H1 (cell line): ENCODE data around the gene SLC26A8. TPM values are rescaled to one million over a fixed set of nuclear protein-coding genes. Genes with fewer than 3 reads are reported as not detected.

Experiments used
- CBX5 ChIP-seq: fragments of 300-800, 300-1000 bp; sonication (generic); IDR thresholded peaks from 2 replicates; pipeline ENCODE4 v1.7.1; 2016; ENCODE audit warnings: antibody characterized with exemption, low read length, low read depth
- CHD1 ChIP-seq: IDR thresholded peaks from 2 replicates; pipeline ENCODE4 v1.6.1; 2012; ENCODE audit warnings: low read depth, low read length, improper control_type of control experiment
- GABPA ChIP-seq: IDR thresholded peaks from 2 replicates; pipeline ENCODE4 v1.6.1; 2011; ENCODE audit warnings: mild to moderate bottlenecking, low read length, moderate library complexity, borderline replicate concordance; ENCODE audit not compliant: insufficient read depth
- POLR2AphosphoS5 ChIP-seq: IDR thresholded peaks from 2 replicates; pipeline ENCODE4 v1.6.1; 2011; ENCODE audit warnings: low read depth, low read length
- SIX5 ChIP-seq: IDR thresholded peaks from 2 replicates; pipeline ENCODE4 v1.6.1; 2011; ENCODE audit warnings: mild to moderate bottlenecking, low read depth, low read length
- ZNF274 ChIP-seq: IDR thresholded peaks from 2 replicates; pipeline ENCODE4 v1.7.0; 2012; ENCODE audit warnings: low read length, borderline replicate concordance; ENCODE audit errors: extremely low read depth
- polyA plus RNA-seq, 7 experiments: library from polyadenylated mRNA; depleted of rRNA in 3 of 7; stranded (reverse) in 5 of 7; unstranded in 2 of 7; fragments of >200 nt in 5 of 7; fragments of 200-250 nt in 2 of 7; gene quantifications; 1 replicate in 5 of 7; 2 replicates in 1 of 7; 4 replicates in 1 of 7; pipeline versions ENCODE4 v1.2.1 to v1.2.3, GENCODE V29; 2011 to 2013; ENCODE audit warnings: missing spikeins in 2 of 7, mixed read lengths in 2 of 7
- total RNA-seq: library from RNA; stranded (reverse); fragmentation: NEBNext Ultra II Directional; extraction: Animal tissue kit (Norgen Biotek cat#: 25700); gene quantifications from 2 replicates; pipeline ENCODE4 v1.2.1, GENCODE V29; 2021
- TF ChIP-seq, protein P1 (sequence below), 3 experiments: IDR thresholded peaks; 1 replicate in 2 of 3; 2 replicates in 1 of 3; pipeline versions ENCODE4 v1.5.1 to v1.6.1; 2011; ENCODE audit warnings: low read length in 3 of 3, mild to moderate bottlenecking in 3 of 3, inconsistent platforms in 2 of 3, low read depth in 1 of 3, moderate library complexity in 1 of 3; ENCODE audit not compliant: insufficient read depth in 1 of 3; ENCODE audit errors: control extremely low read depth in 1 of 3
- TF ChIP-seq, protein P2 (sequence below): fragments of 300-600 bp; sonication (generic); IDR thresholded peaks from 2 replicates; pipeline ENCODE4 v1.7.1; 2012; ENCODE audit warnings: low read length, moderate library complexity, mild to moderate bottlenecking, inconsistent platforms; ENCODE audit not compliant: insufficient replicate concordance

The SLC26A8 gene
- total and polyA plus RNA-seq, 2 of the 8 experiments (the other 6 are each of a cell fraction or from before 2014, with no cell fraction given), result 0.56 to 0.57 TPM

DNA sequence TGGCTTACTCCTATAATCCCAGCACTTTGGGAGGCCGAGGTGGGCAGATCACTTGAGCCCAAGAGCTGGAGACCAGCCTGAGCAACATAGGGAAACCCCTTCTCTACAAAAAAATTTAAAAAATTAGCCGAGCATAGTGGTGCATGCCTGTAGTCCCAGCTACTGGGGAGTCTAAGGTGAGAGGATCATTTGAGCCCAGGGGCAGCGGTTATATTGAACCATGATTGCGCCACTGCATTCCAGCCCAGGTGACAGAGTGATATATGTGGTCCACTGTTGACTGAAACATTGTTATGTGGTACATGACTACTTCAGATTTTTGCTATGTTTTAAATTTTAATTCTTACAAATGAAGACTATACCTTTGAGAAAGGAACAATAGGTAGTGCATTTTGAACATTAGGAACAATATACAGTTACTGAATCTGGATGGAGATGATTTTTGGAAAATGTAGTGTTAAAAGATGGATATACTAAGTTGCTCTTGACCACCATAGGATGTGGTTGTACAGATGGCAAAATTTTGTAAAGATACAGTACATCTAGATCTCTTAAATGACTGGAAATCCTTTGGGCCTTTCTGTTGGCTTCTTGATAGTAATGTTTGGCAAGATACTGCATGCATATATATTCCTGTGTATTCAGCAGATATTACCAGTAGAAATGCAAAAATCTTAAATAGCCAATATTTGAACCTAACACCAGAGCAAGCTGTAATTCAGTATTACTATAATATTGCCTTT lies 39.0 kb upstream of the SLC26A8 start (continued):
- TF ChIP-seq, protein P1, sequence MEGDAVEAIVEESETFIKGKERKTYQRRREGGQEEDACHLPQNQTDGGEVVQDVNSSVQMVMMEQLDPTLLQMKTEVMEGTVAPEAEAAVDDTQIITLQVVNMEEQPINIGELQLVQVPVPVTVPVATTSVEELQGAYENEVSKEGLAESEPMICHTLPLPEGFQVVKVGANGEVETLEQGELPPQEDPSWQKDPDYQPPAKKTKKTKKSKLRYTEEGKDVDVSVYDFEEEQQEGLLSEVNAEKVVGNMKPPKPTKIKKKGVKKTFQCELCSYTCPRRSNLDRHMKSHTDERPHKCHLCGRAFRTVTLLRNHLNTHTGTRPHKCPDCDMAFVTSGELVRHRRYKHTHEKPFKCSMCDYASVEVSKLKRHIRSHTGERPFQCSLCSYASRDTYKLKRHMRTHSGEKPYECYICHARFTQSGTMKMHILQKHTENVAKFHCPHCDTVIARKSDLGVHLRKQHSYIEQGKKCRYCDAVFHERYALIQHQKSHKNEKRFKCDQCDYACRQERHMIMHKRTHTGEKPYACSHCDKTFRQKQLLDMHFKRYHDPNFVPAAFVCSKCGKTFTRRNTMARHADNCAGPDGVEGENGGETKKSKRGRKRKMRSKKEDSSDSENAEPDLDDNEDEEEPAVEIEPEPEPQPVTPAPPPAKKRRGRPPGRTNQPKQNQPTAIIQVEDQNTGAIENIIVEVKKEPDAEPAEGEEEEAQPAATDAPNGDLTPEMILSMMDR (IDR thresholded peaks at IDR 0.05; ENCODE audit: control extremely low read depth in 1 of 3, insufficient read depth in 1 of 3, low read depth in 1 of 3, low read length in 3 of 3), result no peak
- TF ChIP-seq SIX5 (no peak), CBX5 (no peak), POLR2AphosphoS5 (no peak), ZNF274 (no peak), GABPA (no peak), CHD1 (no peak)
- TF ChIP-seq, protein P2, sequence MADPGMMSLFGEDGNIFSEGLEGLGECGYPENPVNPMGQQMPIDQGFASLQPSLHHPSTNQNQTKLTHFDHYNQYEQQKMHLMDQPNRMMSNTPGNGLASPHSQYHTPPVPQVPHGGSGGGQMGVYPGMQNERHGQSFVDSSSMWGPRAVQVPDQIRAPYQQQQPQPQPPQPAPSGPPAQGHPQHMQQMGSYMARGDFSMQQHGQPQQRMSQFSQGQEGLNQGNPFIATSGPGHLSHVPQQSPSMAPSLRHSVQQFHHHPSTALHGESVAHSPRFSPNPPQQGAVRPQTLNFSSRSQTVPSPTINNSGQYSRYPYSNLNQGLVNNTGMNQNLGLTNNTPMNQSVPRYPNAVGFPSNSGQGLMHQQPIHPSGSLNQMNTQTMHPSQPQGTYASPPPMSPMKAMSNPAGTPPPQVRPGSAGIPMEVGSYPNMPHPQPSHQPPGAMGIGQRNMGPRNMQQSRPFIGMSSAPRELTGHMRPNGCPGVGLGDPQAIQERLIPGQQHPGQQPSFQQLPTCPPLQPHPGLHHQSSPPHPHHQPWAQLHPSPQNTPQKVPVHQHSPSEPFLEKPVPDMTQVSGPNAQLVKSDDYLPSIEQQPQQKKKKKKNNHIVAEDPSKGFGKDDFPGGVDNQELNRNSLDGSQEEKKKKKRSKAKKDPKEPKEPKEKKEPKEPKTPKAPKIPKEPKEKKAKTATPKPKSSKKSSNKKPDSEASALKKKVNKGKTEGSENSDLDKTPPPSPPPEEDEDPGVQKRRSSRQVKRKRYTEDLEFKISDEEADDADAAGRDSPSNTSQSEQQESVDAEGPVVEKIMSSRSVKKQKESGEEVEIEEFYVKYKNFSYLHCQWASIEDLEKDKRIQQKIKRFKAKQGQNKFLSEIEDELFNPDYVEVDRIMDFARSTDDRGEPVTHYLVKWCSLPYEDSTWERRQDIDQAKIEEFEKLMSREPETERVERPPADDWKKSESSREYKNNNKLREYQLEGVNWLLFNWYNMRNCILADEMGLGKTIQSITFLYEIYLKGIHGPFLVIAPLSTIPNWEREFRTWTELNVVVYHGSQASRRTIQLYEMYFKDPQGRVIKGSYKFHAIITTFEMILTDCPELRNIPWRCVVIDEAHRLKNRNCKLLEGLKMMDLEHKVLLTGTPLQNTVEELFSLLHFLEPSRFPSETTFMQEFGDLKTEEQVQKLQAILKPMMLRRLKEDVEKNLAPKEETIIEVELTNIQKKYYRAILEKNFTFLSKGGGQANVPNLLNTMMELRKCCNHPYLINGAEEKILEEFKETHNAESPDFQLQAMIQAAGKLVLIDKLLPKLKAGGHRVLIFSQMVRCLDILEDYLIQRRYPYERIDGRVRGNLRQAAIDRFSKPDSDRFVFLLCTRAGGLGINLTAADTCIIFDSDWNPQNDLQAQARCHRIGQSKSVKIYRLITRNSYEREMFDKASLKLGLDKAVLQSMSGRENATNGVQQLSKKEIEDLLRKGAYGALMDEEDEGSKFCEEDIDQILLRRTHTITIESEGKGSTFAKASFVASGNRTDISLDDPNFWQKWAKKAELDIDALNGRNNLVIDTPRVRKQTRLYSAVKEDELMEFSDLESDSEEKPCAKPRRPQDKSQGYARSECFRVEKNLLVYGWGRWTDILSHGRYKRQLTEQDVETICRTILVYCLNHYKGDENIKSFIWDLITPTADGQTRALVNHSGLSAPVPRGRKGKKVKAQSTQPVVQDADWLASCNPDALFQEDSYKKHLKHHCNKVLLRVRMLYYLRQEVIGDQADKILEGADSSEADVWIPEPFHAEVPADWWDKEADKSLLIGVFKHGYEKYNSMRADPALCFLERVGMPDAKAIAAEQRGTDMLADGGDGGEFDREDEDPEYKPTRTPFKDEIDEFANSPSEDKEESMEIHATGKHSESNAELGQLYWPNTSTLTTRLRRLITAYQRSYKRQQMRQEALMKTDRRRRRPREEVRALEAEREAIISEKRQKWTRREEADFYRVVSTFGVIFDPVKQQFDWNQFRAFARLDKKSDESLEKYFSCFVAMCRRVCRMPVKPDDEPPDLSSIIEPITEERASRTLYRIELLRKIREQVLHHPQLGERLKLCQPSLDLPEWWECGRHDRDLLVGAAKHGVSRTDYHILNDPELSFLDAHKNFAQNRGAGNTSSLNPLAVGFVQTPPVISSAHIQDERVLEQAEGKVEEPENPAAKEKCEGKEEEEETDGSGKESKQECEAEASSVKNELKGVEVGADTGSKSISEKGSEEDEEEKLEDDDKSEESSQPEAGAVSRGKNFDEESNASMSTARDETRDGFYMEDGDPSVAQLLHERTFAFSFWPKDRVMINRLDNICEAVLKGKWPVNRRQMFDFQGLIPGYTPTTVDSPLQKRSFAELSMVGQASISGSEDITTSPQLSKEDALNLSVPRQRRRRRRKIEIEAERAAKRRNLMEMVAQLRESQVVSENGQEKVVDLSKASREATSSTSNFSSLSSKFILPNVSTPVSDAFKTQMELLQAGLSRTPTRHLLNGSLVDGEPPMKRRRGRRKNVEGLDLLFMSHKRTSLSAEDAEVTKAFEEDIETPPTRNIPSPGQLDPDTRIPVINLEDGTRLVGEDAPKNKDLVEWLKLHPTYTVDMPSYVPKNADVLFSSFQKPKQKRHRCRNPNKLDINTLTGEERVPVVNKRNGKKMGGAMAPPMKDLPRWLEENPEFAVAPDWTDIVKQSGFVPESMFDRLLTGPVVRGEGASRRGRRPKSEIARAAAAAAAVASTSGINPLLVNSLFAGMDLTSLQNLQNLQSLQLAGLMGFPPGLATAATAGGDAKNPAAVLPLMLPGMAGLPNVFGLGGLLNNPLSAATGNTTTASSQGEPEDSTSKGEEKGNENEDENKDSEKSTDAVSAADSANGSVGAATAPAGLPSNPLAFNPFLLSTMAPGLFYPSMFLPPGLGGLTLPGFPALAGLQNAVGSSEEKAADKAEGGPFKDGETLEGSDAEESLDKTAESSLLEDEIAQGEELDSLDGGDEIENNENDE, result no peak
